C1 segment of cervical spinal cord (tissue), 14 donors: ENCODE measurements around the gene SEZ6L.

ENCODE experiments used
- DNase-seq, 14 donors: peaks; one replicate each; lab custom pipeline; 2025; lab: John Stamatoyannopoulos, UW

Gene SEZ6L

DNA sequence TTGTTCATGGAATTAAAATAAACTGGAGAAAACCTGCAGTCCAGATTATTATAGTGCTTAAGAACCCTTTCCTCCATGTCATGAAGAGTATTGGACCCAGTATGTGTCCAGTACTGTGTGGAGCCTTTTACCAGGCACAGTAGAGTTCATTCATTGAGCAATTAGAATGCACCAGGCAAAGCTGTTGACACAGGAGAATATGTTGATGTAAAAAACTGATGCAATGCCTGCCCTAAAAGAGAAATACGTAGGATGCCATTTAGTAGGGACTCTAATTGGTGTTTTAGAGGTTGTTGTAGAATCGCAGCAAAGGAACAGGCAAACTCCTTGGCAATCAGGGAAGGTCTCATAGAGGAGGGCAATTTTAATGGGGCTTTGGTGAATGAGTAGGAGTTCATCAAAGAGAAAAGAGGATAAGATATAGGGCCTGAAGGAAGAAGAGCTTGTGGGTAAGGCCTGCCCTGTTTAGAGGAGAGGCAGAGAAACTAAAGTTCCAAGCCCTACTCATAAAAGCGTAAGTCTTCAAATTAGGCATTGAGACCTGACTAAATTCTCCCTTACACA is 126.4 kb downstream of the SEZ6L start:
- no peak for DNase-seq

DNA sequence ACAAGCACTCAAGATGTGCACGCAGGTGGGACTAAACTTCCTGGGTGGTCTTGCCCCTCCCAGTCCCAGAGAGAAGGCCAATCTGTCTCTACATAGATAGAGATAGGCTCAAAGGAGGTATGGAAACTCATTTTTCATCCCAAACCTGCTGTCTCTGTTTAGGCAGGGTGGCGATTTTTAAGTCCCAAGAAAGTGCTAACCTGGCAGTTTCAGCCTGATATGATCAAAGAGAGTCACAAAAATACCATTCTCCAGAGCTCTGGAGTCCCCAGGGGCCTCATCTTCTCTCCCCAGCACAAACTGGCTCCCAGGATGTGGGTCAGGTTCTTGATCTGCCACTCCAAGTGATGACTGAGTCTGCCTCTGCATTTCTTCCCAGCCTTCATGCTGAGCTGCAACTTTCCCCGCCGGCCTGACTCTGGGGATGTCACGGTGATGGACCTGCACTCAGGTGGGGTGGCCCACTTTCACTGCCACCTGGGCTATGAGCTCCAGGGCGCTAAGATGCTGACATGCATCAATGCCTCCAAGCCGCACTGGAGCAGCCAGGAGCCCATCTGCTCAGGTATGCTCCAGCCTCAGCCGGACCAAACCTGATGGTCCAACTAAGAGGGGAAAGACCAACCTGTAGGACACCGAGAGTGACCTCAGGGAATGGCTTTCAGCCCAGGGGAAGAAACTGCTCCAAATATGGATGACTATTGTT is 129.5 kb downstream of the SEZ6L start:
- DNase-seq: no peak

DNA sequence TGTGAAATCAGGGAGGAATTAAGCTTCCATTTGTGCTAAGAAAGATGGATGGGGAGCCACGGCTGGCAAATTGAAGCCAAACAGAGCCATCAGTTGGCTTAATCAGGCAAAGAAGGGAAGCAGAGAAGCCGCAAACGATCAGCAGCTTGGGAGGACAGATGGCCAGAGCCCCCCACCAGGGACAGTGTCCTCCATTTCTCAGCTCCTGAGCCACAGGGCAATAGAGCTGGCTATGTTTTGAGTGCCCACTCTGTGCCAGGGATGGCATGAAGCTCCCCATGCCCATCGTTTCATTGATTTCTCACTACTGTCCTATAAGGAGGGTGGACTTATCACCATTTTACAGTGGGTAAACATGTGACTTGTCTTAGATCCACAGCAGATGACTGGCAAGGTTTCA is 133.5 kb downstream of the SEZ6L start:
- peak in 2 of 14 donors; percentile 50 to 93 for DNase-seq

DNA sequence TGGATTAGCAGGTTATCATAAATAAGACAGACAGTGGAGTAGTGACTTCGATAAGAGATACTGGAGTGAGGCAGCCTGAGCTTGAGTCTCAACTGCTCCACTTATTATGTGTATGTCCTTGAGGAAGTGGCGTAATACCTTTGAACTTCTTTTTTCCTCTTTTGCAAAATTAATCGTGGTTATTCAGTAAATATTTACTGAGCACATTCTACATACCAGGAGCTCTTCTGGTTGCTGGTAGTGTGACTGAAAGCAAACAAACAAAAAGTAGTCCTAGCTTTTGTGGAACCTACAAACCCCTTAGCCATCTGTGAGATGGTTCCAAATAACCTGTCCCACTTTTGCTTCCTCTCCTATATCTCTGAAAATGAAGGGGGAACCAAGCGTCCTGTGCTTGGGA is 134.2 kb downstream of the SEZ6L start:
- no peak for DNase-seq

- DNase-seq: no peak
Observed at GRCh38 chr22:26304730-26305129, 135.5 kb downstream of the SEZ6L start.

- DNase-seq: no peak
Observed at GRCh38 chr22:26308467-26308866, 139.2 kb downstream of the SEZ6L start.

GRCh38 chr22:26310616-26311015 is 141.4 kb downstream of the SEZ6L start:
- no peak for DNase-seq

- DNase-seq: no peak
Observed at GRCh38 chr22:26313291-26313690, 144.0 kb downstream of the SEZ6L start.

- no peak for DNase-seq
Observed at GRCh38 chr22:26314171-26314570, 144.9 kb downstream of the SEZ6L start.

- DNase-seq: no peak
Observed at GRCh38 chr22:26314656-26315055, 145.4 kb downstream of the SEZ6L start.

DNA sequence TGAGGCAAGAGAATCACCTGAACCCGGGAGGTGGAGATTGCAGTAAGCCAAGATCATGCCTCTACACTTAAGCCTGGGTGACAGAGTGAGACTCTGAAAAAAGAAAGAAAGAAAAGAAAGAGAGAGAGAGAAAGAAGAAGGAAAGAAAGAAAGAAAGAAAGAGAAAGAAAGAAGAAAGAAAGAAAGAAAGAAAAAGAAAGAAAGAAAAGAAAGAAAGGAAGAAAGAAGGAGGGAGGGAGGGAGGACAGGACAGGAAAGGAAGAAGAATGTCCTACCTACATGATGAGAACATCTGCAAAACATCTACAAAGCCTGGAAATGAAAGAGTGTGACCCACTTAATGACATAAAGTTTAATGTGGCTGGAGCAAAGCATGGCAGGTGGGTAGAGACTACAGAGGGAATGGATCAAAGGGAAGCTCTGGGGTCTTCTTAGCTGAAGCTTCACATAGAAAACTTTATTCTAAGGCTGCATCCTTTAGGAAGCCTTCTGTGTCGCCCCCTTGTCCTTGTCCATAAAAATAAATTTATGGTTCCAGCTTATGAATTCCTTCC is 147.5 kb downstream of the SEZ6L start:
- no peak for DNase-seq

DNA sequence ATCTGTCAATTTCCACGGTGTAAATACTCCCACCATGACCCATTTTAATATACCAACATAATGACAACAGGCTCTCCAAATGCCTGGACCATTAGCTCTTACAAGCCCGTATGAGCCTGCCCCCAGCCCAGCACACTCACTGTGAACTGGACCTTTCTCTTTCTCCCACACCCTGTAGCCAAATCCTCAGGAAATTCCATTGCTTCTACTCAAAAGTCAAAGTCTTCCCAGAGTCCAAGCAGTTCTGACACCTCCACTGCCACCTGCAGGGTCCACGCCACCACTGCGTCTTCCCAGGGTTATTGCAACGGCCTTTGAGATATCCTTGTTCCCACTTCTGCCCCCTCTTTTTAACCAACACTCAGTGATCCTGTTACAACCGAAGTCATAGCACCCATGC is 149.7 kb downstream of the SEZ6L start:
- DNase-seq: no peak

DNA sequence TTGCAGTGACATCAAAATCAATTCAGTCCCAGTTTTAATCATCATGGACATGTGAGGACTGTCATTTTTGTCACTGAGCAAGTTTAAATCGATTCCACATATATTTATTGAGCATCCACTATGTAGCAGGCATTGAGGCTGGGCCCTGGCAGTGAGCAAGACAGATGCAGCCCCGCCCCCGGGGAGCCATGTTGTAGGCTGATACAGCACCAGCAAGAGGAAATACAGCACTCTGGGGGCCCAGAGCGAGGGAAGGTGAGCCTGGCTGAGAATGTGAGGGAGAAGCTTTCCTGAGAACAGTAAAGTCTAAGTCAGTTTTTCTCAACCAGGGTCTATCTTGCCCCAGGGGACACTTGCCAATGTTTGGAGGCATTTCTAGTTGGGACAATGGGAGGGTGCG is 151.2 kb downstream of the SEZ6L start:
- DNase-seq: no peak

- DNase-seq: peak in 3 of 14 donors; percentile 18 to 91 (median 28)
Observed at GRCh38 chr22:26321469-26321913, 152.2 kb downstream of the SEZ6L start.

DNA sequence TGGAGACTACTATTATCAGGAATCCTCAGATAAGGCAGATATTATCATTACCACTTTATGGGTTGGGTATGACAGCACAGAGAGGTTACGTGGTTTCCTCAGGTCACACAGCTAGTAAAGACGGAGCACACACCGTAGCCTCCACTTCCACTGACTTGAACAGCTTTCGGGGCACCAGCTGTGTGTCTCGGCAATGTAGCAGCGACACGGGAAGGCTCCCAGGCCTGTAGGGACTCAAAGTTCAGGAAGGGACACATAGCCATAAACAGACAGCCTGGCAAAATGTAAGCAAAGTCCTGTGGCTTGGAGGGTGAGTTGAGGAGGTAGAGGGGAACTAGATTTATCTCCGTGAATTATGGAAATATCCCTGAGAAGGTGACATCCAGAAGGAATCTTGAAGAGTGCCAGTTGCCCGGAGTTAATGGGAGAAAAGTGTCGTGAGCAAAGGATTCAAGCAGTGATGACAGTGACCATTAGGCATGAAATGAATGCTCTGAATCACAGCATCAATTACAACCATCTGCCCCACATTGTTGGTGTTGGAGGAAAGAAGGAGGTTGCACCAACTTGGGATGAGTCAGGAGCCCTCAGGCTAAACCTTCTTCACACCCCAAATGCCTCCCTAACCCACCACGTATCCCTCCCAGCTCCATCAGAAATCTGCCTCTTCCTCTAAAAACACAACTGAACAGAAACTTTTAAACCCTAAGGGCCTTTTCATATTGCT is 153.1 kb downstream of the SEZ6L start:
- no peak for DNase-seq

DNA sequence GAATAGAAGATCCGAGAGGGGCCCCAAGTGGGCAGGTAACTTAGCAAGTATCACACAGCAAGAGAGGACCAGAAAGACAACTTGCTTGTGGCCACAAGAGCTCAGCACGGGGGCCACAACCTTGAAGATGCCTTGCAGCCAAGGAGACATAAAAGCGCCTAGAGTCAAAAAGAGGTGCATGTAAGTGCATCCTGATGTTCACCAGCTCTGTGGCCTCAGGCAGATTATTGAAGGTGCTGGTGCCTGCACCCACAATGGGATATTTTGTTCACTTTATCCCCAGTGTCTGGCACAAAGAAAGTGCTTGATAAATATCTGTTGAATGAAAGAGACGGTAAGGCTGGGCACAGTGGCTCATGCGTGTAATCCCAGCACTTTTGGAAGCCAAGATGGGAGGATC is 153.8 kb downstream of the SEZ6L start:
- no peak for DNase-seq

GRCh38 chr22:26324150-26324549 is 154.9 kb downstream of the SEZ6L start:
- no peak for DNase-seq

- no peak for DNase-seq
Observed at GRCh38 chr22:26325641-26326040, 156.4 kb downstream of the SEZ6L start.

- no peak for DNase-seq
Observed at GRCh38 chr22:26326803-26327202, 157.5 kb downstream of the SEZ6L start.

DNA sequence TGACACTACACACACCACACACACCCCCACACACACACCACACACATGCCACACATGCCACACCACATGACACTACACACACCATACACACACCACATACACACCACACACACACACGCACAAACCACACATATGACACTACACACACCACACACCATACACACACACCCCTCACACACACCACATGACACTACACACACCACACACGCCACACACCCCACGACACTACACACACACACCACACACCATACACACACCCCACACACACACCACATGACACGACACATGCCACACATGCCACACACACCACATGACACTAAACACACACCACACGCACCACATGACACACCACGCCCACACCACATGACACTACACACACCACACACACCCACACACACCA is 158.0 kb downstream of the SEZ6L start:
- no peak for DNase-seq

DNA sequence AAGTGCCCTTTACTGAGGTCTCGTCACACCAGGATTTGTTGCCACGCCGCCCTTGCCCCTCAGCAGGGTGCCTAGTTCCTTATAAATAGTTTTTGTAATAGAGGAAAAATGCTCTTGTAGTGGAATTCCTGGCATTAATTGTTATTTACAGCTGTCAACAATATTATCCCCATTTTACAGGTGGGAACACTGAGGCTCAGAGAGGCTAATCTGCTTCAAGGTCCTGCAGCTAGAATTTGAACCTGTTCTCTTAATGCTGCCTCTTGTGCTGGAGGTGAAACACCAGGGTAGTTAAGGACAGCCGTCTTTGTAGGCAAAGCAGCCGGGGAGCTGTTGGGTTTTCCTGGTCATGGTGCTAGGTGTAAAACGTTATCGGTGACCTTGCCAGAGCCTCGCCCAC is 159.0 kb downstream of the SEZ6L start:
- DNase-seq: no peak

DNA sequence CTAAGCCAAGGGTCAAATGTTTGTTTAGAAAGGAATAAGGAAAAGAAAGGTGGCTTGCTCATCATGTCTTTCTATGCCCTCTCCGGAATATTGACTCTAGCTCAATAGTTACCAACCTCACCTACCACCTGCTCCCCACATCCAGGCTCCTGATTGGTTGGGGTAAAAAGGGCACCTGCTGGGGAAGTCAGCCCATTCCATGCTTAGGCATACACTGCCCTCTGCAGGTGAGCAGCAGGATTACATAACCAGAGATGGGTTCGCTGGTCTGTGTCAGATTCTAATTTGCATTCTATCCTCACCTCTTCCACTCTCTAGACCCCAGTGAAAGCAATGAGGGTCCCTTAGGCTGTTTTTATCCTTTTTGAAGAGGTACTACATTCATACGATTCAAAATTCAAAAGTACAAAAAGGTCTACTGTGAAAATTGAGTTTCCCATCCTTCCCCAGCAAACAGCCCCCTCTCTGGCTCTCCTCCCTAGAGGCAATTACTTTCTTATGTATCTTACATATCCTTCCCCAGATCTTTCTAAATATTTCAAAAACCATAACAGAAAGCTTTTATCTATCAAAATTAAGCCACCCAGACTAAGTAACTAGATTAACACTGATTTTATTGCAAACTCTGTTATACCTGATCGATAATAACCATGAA is 161.8 kb downstream of the SEZ6L start:
- peak in 10 of 14 donors; percentile 1 to 64 (median 5) for DNase-seq
